ENCODE measurements around the gene S100A2.
"Not testable (repeated sequence)": the region's sequence is repeated elsewhere in the genome, so short reads cannot be mapped to it uniquely, and the experiment has no call there.

The S100A2 gene

GRCh38 chr1:153562021-153562420 is 3.6 kb downstream of the S100A2 start:
- not testable (repeated sequence) for DNase-seq

- DNase-seq: no peak
Observed at GRCh38 chr1:153561466-153561985, 4.1 kb downstream of the S100A2 start.

- no peak for DNase-seq
Observed at GRCh38 chr1:153560771-153561465, 4.7 kb downstream of the S100A2 start.

GRCh38 chr1:153560241-153560640 is 5.4 kb downstream of the S100A2 start:
- DNase-seq: no peak

GRCh38 chr1:153557877-153558276 is 7.8 kb downstream of the S100A2 start:
- no peak for DNase-seq

GRCh38 chr1:153556348-153556747 is 9.3 kb downstream of the S100A2 start:
- no peak for DNase-seq

GRCh38 chr1:153553830-153554541 is 11.7 kb downstream of the S100A2 start:
- DNase-seq: peak; percentile 59

GRCh38 chr1:153553096-153553495 is 12.5 kb downstream of the S100A2 start:
- DNase-seq: no peak

- DNase-seq: no peak
Observed at GRCh38 chr1:153552335-153552734, 13.3 kb downstream of the S100A2 start.

GRCh38 chr1:153550827-153551500 is 14.7 kb downstream of the S100A2 start:
- no peak for DNase-seq

- no peak for DNase-seq
Observed at GRCh38 chr1:153550398-153550758, 15.3 kb downstream of the S100A2 start.

- DNase-seq: peak; percentile 28
Observed at GRCh38 chr1:153549741-153550397, 15.8 kb downstream of the S100A2 start.

GRCh38 chr1:153548722-153549688 is 16.6 kb downstream of the S100A2 start, which contains the start of gene S100A3:
Gene S100A3, minus strand, starts transcription at chr1:153549258. Its CDS starts 773 bp downstream, at chr1:153548485.
- DNase-seq: peak; percentile 79

- no peak for DNase-seq
Observed at GRCh38 chr1:153547560-153548551, 17.8 kb downstream of the S100A2 start.

GRCh38 chr1:153546796-153547559 is 18.7 kb downstream of the S100A2 start:
- no peak for DNase-seq

GRCh38 chr1:153546371-153546770 is 19.3 kb downstream of the S100A2 start:
- no peak for DNase-seq

GRCh38 chr1:153545067-153546055 is 20.3 kb downstream of the S100A2 start, which contains the start of gene S100A4:
Gene S100A4, minus strand, starts transcription at chr1:153545806. Its CDS starts 1,012 bp downstream, at chr1:153544794.
- peak; percentile 97 for DNase-seq

- peak; percentile 24 for DNase-seq
Observed at GRCh38 chr1:153544453-153545066, 21.1 kb downstream of the S100A2 start.

Measured in femur (tissue), 1 donor.